GM12878 (cell line): ENCODE results near the gene AAGAB. TPM values are rescaled to one million over a fixed set of nuclear protein-coding genes. Genes with fewer than 3 reads are reported as not detected.

ENCODE experiments used
- ATAC-seq: fragments of 200-7000 bp; cut with Tn5 transposase; 3 replicates; pipeline ENCODE4 v1.9.1; 2020; ENCODE audit warnings: mild to moderate bottlenecking, moderate library complexity
- BruUV-seq: library from RNA; stranded (reverse); fragments of 400-500 nt; replicated peaks from 2 replicates; lab custom pipeline; 2021; lab: Mats Ljungman, UMichigan
- CTCF ChIA-PET: fragments of 300-600 bp; sonication (Branson Sonifier 250); formaldehyde crosslinking; extraction: SDS; loops from one replicate; lab custom pipeline; 2021; ENCODE audit warnings: inconsistent platforms; lab: Yijun Ruan, JAX
- POLR2A ChIA-PET: fragments of 350-600 bp; formaldehyde crosslinking; extraction: SDS; loops from one replicate; lab custom pipeline; 2021; ENCODE audit warnings: inconsistent platforms; lab: Charles Lee
- RAD21 ChIA-PET: fragments of 300-600 bp; sonication (Branson Sonifier 250); formaldehyde crosslinking; loops from one replicate; lab custom pipeline; 2023; ENCODE audit warnings: antibody characterized with exemption; ENCODE audit not compliant: unreplicated experiment; lab: Charles Lee
- SMC1A ChIA-PET: fragments of 300-600 bp; sonication (Branson Sonifier 250); formaldehyde crosslinking; loops from one replicate; lab custom pipeline; 2023; ENCODE audit not compliant: unreplicated experiment, uncharacterized antibody; lab: Charles Lee
- DNase-seq: peaks from one replicate; pipeline ENCODE4 v3.0.0-alpha.2; 2011; ENCODE audit warnings: low read depth, low spot score
- FAIRE-seq: peaks from 3 replicates; lab custom pipeline; 2011; peaks lifted over from hg19 to GRCh38; lab: Jason Lieb, UNC
- H2AFZ ChIP-seq: 2 replicates; pipeline ENCODE4 v1.6.0; 2011; ENCODE audit warnings: low read depth, low read length, control low read depth; ENCODE audit not compliant: control insufficient read depth
- H3K27ac ChIP-seq: 2 replicates; pipeline ENCODE4 v1.5.1; 2011; ENCODE audit warnings: control low read depth; ENCODE audit not compliant: control insufficient read depth, insufficient read depth
- H3K27me3 ChIP-seq, 2 experiments: replicated peaks in 1 of 2; 2 replicates each; pipeline versions ENCODE4 v1.6.0 to v1.6.1; 2011; ENCODE audit warnings: low read length in 1 of 2; ENCODE audit not compliant: control insufficient read depth in 2 of 2, insufficient read depth in 2 of 2
- H3K36me3 ChIP-seq, 2 experiments: 2 replicates each; pipeline ENCODE4 v1.5.1; 2011; ENCODE audit warnings: low read length in 1 of 2; ENCODE audit not compliant: control insufficient read depth in 2 of 2, insufficient read depth in 2 of 2
- H3K4me1 ChIP-seq: 2 replicates; pipeline ENCODE4 v1.6.1; 2011; ENCODE audit warnings: mild to moderate bottlenecking, low read length, moderate library complexity, mixed read lengths; ENCODE audit not compliant: control insufficient read depth, insufficient read depth
- H3K4me2 ChIP-seq: 2 replicates; pipeline ENCODE4 v1.6.0; 2011; ENCODE audit warnings: control low read depth; ENCODE audit not compliant: control insufficient read depth, insufficient read depth
- H3K4me3 ChIP-seq: fragments of 200-600 bp; sonication (generic); 2 replicates; pipeline ENCODE4 v1.5.1; 2016
- H3K79me2 ChIP-seq: 2 replicates; pipeline ENCODE4 v1.6.0; 2011; ENCODE audit warnings: low read length; ENCODE audit not compliant: control insufficient read depth, insufficient read depth
- H3K9ac ChIP-seq: 2 replicates; pipeline ENCODE4 v1.8.0; 2011; ENCODE audit warnings: low read length, control low read depth, mixed read lengths; ENCODE audit not compliant: control insufficient read depth, insufficient read depth
- H3K9me3 ChIP-seq: replicated peaks from 3 replicates; pipeline ENCODE4 v1.5.1; 2011; ENCODE audit warnings: mild to moderate bottlenecking, low read length; ENCODE audit not compliant: control insufficient read depth, insufficient read depth
- H4K20me1 ChIP-seq: 2 replicates; pipeline ENCODE4 v1.6.0; 2011; ENCODE audit not compliant: control insufficient read depth, insufficient read depth
- ATF7 ChIP-seq: fragments of 450-650 bp; IDR thresholded peaks from 2 replicates; pipeline ENCODE4 v1.6.1; 2016; ENCODE audit warnings: low read depth, mild to moderate bottlenecking
- BMI1 ChIP-seq: fragments of 450-650 bp; IDR thresholded peaks from 2 replicates; pipeline ENCODE4 v1.6.1; 2016; ENCODE audit warnings: mild to moderate bottlenecking, moderate library complexity, borderline replicate concordance
- CBX5 ChIP-seq: sonication (generic); IDR thresholded peaks from 2 replicates; pipeline ENCODE4 v1.6.1; 2016; ENCODE audit warnings: low read depth, moderate library complexity, mild to moderate bottlenecking, inconsistent platforms
- CEBPZ ChIP-seq: fragments of 150-350 bp; IDR thresholded peaks from 2 replicates; pipeline ENCODE4 v1.6.1; 2016; ENCODE audit warnings: low read depth, low read length
- EGR1 ChIP-seq, 2 experiments: IDR thresholded peaks; 1 replicate in 1 of 2; 2 replicates in 1 of 2; pipeline ENCODE4 v1.6.1; 2011 to 2012; ENCODE audit warnings: low read depth in 2 of 2, low read length in 2 of 2, borderline replicate concordance in 1 of 2, mild to moderate bottlenecking in 1 of 2, moderate library complexity in 1 of 2
- HCFC1 ChIP-seq: fragments of 150-350 bp; IDR thresholded peaks from 2 replicates; pipeline ENCODE4 v1.6.1; 2014; ENCODE audit warnings: low read length
- KAT2A ChIP-seq: conservative IDR thresholded peaks from 2 replicates; pipeline ENCODE4 v1.6.1; 2011; ENCODE audit warnings: low read depth, low read length; ENCODE audit not compliant: control insufficient read depth
- MAX ChIP-seq: IDR thresholded peaks from 2 replicates; pipeline ENCODE4 v1.6.1; 2012; ENCODE audit warnings: low read depth, low read length, improper control_type of control experiment
- MYC ChIP-seq: IDR thresholded peaks from 2 replicates; pipeline ENCODE4 v1.6.1; 2011; ENCODE audit warnings: mild to moderate bottlenecking, low read length, moderate library complexity, inconsistent platforms; ENCODE audit not compliant: insufficient read depth, insufficient replicate concordance, insufficient read length, severe bottlenecking
- NBN ChIP-seq: fragments of 450-650 bp; IDR thresholded peaks from 2 replicates; pipeline ENCODE4 v1.6.1; 2016
- NRF1 ChIP-seq: conservative IDR thresholded peaks from 2 replicates; pipeline ENCODE4 v1.6.1; 2011; ENCODE audit warnings: mild to moderate bottlenecking, low read depth, low read length, improper control_type of control experiment
- PAX8 ChIP-seq: fragments of 450-650 bp; IDR thresholded peaks from 2 replicates; pipeline ENCODE4 v1.6.1; 2017; ENCODE audit warnings: mild to moderate bottlenecking, moderate library complexity
- PKNOX1 ChIP-seq: fragments of 450-650 bp; IDR thresholded peaks from 2 replicates; pipeline ENCODE4 v1.6.1; 2016; ENCODE audit warnings: mild to moderate bottlenecking
- TCF12 ChIP-seq: IDR thresholded peaks from 2 replicates; pipeline ENCODE4 v1.6.1; 2011; ENCODE audit warnings: low read depth, mild to moderate bottlenecking, low read length
- ZNF592 ChIP-seq: fragments of 450-650 bp; IDR thresholded peaks from 2 replicates; pipeline ENCODE4 v1.6.1; 2017; ENCODE audit warnings: mild to moderate bottlenecking, moderate library complexity
- WGBS: methylation state at CpG from one replicate; pipeline ENCODE4 v1.1.6; 2016; ENCODE audit warnings: low lambda C conversion rate; ENCODE audit not compliant: insufficient replicate concordance, insufficient coverage; ENCODE audit errors: missing lambda C conversion rate; 5-methylcytosine and 5-hydroxymethylcytosine counted together
- in situ Hi-C: fragments of 300-500 bp; cut with MboI; formaldehyde crosslinking; loops from 9 replicates; pipeline ENCODE4 v1.14.3; 2018; ENCODE audit warnings: mixed read lengths
- intact Hi-C: fragments of 100-400 bp; cut with micrococcal nuclease; formaldehyde crosslinking; loops from one replicate; pipeline ENCODE4 v1.14.2; 2022; ENCODE audit not compliant: unreplicated experiment
- polyA plus RNA-seq, 11 experiments: library from polyadenylated mRNA; depleted of rRNA in 4 of 11; unstranded in 6 of 11; stranded (reverse) in 5 of 11; fragments of >200 nt; fragmentation: Nextera tagmentation in 4 of 11; fragmentation: Illumina TruSeq in 1 of 11; extraction: Ambion mirVana in 4 of 11; extraction: Trizol in 1 of 11; gene quantifications; 1 replicate in 1 of 11; 2 replicates in 10 of 11; pipeline versions ENCODE4 v1.2.1 to v1.2.3, GENCODE V29; 2011 to 2016; ENCODE audit warnings: inconsistent platforms in 2 of 11, missing spikeins in 2 of 11, low read depth in 1 of 11
- total RNA-seq, 4 experiments: library from RNA; depleted of rRNA in 3 of 4; stranded (reverse); fragments of >200 nt in 3 of 4; fragmentation: Illumina TruSeq in 1 of 4; extraction: Trizol in 1 of 4; gene quantifications; 2 replicates each; pipeline versions ENCODE4 v1.2.1 to v1.2.3, GENCODE V29; 2013 to 2021

The AAGAB gene
- total and polyA plus RNA-seq, 10 of the 15 experiments (the other 5 are each of a cell fraction or from before 2014, with no cell fraction given) = 11.4 to 62.3 (median 38.0) TPM

GRCh38 chr15:67187351-67187854 lies 67.1 kb downstream of the AAGAB start:
- RAD21 ChIA-PET = interaction anchor here (1.0 to 1.7 kb wide), 2 partner anchors 86 to 105 kb away, joined by 3 read pairs; no protein-coding TSS in a partner anchor
- 97% methylated on average over 12 of the region's 12 CpGs for WGBS
- in situ Hi-C loops (no loop called here), intact Hi-C loops (no loop called here)
- CTCF ChIA-PET = no interaction called here
- H3K4me1 ChIP-seq = no peaks in the 10 kb centered on the region; the same call in 1 of the 2 replicates
- H3K27me3 ChIP-seq = no peaks in the 10 kb centered on the region
- H2AFZ ChIP-seq = no peak overlapping the region
- no TSS peak for BruUV-seq
- H3K4me2 ChIP-seq = no peak overlapping the region
- no peak overlapping the region for H3K4me3 ChIP-seq
- FAIRE-seq (no peak), ATAC-seq (no peak), DNase-seq (no peak)
- no peaks in the 10 kb centered on the region for H3K79me2 ChIP-seq
- H3K9me3 ChIP-seq = no peaks in the 10 kb centered on the region
- SMC1A ChIA-PET = interaction anchor here (0.7 to 1.2 kb wide), 3 partner anchors 10 to 82 kb away, joined by 3 to 4 read pairs (median 3); no protein-coding TSS in a partner anchor
- POLR2A ChIA-PET = interaction anchor here (0.6 to 1.3 kb wide), 2 partner anchors 11 to 1979 kb away, joined by 3 to 5 read pairs; no protein-coding TSS in a partner anchor
- no peak overlapping the region for H3K9ac ChIP-seq
- peaks cover 23 to 45% of the 10 kb centered on the region in 2 experiments; a peak in 3 of 4 replicates for H3K36me3 ChIP-seq
- H3K27ac ChIP-seq = no peak overlapping the region
- TF ChIP-seq MAX = no peak
- TF ChIP-seq KAT2A = no peak
- TF ChIP-seq PAX8 = no peak
- no peak for TF ChIP-seq CBX5
- TF ChIP-seq PKNOX1 = no peak
- no peak for TF ChIP-seq CEBPZ
- no peak for TF ChIP-seq HCFC1
- TF ChIP-seq MYC = no peak
- no peak for TF ChIP-seq TCF12
- TF ChIP-seq BMI1 = no peak
- no peak for TF ChIP-seq EGR1 (IDR thresholded peaks at IDR 0.05; ENCODE audit: borderline replicate concordance in 1 of 2, low read depth in 2 of 2, low read length in 2 of 2)
- no peak for TF ChIP-seq NBN
- TF ChIP-seq ZNF592 = no peak
- TF ChIP-seq NRF1 = no peak
- TF ChIP-seq ATF7 = no peak
- no peaks in the 10 kb centered on the region for H4K20me1 ChIP-seq
